Renal pelvis (tissue), 3 donors: Measurements from ENCODE around the gene D2HGDH. TPM values are rescaled to one million over a fixed set of nuclear protein-coding genes. Genes with fewer than 3 reads are reported as not detected.

Experiments used
- polyA plus RNA-seq, 3 donors: library from polyadenylated mRNA; unstranded; fragments of 120-200 nt; gene quantifications; one replicate each; pipeline ENCODE4 v1.2.1, GENCODE V29; 2013; ENCODE audit not compliant: insufficient read length in 3 of 3

Gene D2HGDH
- polyA plus RNA-seq, 3 donors = 43.0 to 81.1 (median 62.5) TPM

Other genes starting within 250 kb of the D2HGDH start
- gene STK25, start 226.0 kb upstream of the D2HGDH start, polyA plus RNA-seq = 100 to 1,000 TPM; 204 to 240 (median 217) TPM
- 10 to 100 TPM; 24.7 to 29.9 (median 28.4) TPM for gene BOK, start 175.9 kb upstream of the D2HGDH start, polyA plus RNA-seq
- 10 to 100 TPM; 59.2 to 74.3 (median 68.4) TPM for gene THAP4, start 97.5 kb upstream of the D2HGDH start, polyA plus RNA-seq
- 100 to 1,000 TPM in 2 of 3 donors, 10 to 100 TPM in 1; 83.8 to 106 (median 103) TPM for gene ATG4B, start 96.9 kb upstream of the D2HGDH start, polyA plus RNA-seq
- 10 to 100 TPM; 45.7 to 49.5 (median 47.5) TPM for gene DTYMK, start 47.8 kb upstream of the D2HGDH start, polyA plus RNA-seq
- gene ING5, start 32.6 kb upstream of the D2HGDH start, polyA plus RNA-seq = 10 to 100 TPM; 39.2 to 49.4 (median 49.4) TPM
- gene GAL3ST2, start 42.2 kb downstream of the D2HGDH start, polyA plus RNA-seq = under 1 TPM; 0.43 to 0.88 (median 0.77) TPM
- 1 to 10 TPM; 1.9 to 2.5 (median 2.5) TPM for gene NEU4, start 74.6 kb downstream of the D2HGDH start, polyA plus RNA-seq
- under 1 TPM; 0.11 to 0.59 (median 0.21) TPM for gene PDCD1, start 124.3 kb downstream of the D2HGDH start, polyA plus RNA-seq
- under 1 TPM in 1 of 3 donors, not detected in 2; 0.09 TPM for gene RTP5, start 135.1 kb downstream of the D2HGDH start, polyA plus RNA-seq